Measurements from ENCODE around the gene RPUSD1.

Gene RPUSD1

DNA sequence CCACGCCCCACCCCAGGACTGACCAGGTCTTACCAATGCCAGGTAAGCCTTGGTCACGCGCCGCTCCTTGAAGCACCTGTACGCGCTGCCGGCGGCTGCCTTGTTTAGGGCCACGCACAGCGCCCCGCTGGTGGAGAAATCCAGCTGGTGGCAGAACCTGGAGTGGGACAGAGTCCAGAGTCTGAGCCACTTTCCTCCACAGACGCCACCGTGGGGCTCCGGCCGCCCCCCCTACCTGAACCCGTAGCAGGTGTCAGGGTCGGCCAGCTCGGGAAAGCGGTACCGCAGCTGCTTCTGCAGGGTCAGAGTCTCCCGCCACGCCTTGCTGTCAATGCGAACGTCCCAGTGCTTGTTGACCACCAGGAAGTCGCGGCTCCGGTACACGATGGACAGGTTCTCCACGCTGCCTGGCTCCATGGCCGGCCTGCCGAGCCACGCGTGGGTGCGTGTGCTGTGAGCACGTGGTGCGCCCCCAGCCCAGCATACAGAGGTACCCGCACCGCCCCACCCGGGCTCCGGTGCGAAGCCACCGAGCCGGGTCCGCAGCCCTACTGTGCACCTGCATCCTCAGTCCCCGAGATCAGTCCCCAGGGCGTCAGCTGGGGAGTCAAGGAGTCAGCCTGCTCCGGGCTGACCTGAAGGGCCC is 737 bp downstream of the RPUSD1 start:
- TF ChIP-seq, protein P1, sequence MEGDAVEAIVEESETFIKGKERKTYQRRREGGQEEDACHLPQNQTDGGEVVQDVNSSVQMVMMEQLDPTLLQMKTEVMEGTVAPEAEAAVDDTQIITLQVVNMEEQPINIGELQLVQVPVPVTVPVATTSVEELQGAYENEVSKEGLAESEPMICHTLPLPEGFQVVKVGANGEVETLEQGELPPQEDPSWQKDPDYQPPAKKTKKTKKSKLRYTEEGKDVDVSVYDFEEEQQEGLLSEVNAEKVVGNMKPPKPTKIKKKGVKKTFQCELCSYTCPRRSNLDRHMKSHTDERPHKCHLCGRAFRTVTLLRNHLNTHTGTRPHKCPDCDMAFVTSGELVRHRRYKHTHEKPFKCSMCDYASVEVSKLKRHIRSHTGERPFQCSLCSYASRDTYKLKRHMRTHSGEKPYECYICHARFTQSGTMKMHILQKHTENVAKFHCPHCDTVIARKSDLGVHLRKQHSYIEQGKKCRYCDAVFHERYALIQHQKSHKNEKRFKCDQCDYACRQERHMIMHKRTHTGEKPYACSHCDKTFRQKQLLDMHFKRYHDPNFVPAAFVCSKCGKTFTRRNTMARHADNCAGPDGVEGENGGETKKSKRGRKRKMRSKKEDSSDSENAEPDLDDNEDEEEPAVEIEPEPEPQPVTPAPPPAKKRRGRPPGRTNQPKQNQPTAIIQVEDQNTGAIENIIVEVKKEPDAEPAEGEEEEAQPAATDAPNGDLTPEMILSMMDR (IDR thresholded peaks at IDR 0.05; ENCODE audit: low read depth, low read length, missing control alignments) = no peak
- DNase-seq = no peak
- peaks cover 16% of the 10 kb centered on the region for H3K36me3 ChIP-seq (replicated peaks)
- in situ Hi-C loops (cut with HindIII; ENCODE audit: low pct_ligation_motif_present, low sequenced_read_pairs) = no loop called here
- no peak overlapping the region for H3K27ac ChIP-seq
- H3K4me3 ChIP-seq (ENCODE audit: low read depth, low read length) = peak overlapping the region; percentile 89
- H3K27me3 ChIP-seq (replicated peaks) = no peaks in the 10 kb centered on the region

DNA sequence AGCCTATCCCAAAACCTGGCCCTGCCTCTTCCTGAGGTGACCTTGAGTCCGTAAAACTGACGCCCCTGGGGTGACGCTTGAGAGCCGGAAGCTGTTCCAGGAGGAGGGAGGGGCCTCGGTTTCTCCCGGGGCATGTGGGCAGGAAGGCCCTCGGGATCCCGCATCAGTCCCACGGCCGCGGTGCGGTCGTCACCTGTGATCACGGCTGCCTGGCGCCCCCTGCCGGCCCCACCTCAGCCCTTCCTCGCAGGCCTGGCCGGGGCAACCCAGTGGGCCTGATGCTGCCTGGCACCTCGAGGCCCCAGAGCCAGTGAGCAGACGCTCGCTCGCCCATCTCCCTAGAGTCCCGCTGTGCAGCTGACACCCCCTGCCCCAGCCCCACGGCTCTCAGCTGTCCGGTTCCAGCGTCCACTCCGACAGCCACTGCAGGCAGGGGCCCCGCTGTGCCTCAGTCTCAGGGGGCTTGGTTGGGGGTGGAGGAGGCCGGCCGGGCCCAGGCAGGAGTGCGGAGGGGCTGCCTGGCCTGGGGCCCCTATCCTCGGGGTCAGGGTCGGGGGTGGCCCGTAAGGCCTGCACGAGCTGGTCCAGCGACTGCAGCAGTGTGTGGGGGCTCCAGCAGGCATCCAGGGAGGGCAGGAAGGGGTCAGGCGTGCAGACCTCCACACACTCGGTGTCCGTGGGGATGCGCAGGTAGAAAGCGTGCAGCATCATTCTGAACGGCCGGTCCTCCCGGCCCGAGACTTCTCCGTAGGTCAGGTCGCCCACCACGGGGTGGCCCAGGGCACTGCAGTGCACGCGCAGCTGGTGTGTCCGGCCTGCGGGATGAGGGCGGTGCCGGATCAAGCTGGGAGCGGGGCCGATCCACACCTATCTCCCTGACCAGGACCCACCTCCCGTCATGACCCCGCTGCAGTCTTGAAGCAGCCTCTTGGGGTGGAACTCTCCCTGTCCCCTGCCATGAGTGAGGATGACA is 2.3 kb downstream of the RPUSD1 start:
- H3K4me3 ChIP-seq (ENCODE audit: low read depth, low read length) = no peak overlapping the region
- peak; percentile 27 for DNase-seq

DNA sequence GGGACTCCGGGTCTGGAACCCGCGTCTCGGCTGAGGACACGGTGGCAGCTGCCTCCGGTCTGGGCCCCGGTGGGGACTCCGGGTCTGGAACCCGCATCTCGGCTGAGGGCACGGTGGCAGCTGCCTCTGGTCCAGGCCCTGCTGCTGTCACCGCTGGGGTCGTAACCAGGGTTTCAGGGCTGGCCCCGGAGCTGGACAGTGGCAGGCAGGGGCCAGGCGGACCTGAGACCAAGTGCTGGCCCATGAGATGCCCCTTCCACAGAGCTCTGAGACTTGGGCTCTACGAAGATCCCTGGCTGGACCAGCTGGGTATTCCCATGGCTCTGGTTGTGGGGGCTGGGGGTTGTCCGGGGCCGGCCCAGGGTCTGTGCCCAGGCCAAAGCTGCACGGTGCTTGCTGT is 3.8 kb downstream of the RPUSD1 start:
- in situ Hi-C loops (cut with HindIII; ENCODE audit: low pct_ligation_motif_present, low sequenced_read_pairs) = no loop called here
- Histone ChIP-seq H3K27me3 (replicated peaks) (no peaks in the 10 kb centered on the region), H3K4me3 (ENCODE audit: low read depth, low read length) (no peak overlapping the region), H3K36me3 (replicated peaks) (peaks cover 16% of the 10 kb centered on the region), H3K27ac (no peak overlapping the region)
- DNase-seq = no peak
- TF ChIP-seq, protein P1 (IDR thresholded peaks at IDR 0.05; ENCODE audit: low read depth, low read length, missing control alignments) = no peak

More for the DNA sequence above, 2.3 kb downstream of the RPUSD1 start:
- peaks cover 16% of the 10 kb centered on the region for H3K36me3 ChIP-seq (replicated peaks)
- TF ChIP-seq, protein P1 (IDR thresholded peaks at IDR 0.05; ENCODE audit: low read depth, low read length, missing control alignments) = peak; percentile 76
- H3K27me3 ChIP-seq (replicated peaks) = no peaks in the 10 kb centered on the region
- in situ Hi-C loops (cut with HindIII; ENCODE audit: low pct_ligation_motif_present, low sequenced_read_pairs) = no loop called here
- no peak overlapping the region for H3K27ac ChIP-seq

DNA sequence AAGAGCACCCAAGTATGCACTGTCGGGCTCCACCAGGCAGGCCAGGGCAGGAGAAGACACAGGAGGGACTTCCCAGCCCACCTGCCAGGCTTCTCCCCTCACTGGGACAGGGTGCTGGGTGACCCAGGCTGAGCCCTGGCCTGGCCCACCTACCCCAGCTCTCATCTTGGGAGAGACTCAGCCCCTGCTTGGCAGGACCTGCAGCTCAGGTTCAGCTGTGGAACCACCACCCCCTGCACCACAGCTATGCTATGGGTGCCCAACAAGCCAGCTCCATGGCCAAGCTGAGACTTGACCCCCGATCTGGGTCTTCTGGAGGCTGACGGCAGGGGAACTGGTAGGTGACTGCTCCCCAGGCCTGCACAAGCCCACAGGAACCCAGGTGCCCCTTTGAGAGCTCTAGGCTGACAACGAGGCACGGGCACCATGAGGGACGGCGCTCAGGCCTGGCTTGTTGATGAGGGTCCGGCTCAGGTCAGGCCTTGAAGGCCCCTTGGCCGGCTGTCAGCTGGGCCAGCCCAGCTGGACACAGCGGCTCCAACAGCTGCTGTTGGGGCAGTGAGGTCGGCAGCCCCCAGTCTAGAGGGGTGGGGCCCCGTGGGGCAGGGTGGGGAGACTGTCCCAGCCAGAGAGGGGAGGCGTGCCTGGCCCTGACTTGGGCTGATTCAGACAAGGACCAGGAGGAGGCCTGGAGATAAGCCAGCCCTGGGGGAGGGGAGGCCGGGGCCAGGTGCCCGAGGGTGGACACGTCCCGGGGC is 4.6 kb downstream of the RPUSD1 start:
- H3K27ac ChIP-seq = no peak overlapping the region
- in situ Hi-C loops (cut with HindIII; ENCODE audit: low pct_ligation_motif_present, low sequenced_read_pairs) = no loop called here
- DNase-seq = no peak

DNA sequence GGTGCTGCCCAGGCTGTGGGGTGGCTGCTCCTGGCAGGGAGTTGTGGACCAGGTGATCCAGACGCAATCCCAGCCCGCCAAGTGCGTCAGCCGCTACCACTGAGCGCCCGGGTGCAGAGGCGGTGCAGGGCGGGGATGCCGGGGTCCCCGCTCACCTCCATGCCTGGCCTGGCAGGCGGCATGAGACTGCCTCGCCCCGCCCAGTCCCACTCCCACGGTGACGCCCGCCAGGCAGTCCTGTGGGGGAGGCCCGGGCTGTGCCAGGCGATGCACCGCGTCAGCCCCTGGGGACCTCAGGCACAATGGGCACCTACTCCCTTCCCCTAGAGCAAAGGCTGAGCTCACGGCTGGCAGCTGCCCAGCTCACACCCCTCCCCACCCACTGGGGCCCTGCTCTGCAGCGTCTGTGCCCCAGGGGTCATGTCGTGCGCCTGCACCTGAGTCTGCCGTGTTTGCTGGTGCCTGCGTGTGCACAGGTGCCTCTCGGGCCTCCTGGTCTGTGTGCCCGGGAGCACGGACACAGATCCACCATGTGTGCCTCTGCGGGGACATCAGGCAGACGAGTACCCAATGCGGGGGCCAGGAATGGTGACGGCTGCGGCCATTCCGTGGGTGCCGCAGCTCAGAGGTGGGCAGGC is 5.3 kb downstream of the RPUSD1 start:
- in situ Hi-C loops (cut with HindIII; ENCODE audit: low pct_ligation_motif_present, low sequenced_read_pairs) = no loop called here
- TF ChIP-seq, protein P1 (IDR thresholded peaks at IDR 0.05; ENCODE audit: low read depth, low read length, missing control alignments) = no peak
- Histone ChIP-seq H3K27ac (no peak overlapping the region), H3K27me3 (replicated peaks) (no peaks in the 10 kb centered on the region), H3K4me3 (ENCODE audit: low read depth, low read length) (no peak overlapping the region), H3K36me3 (replicated peaks) (peaks cover 14% of the 10 kb centered on the region)
- DNase-seq = no peak

More for the DNA sequence above, 4.6 kb downstream of the RPUSD1 start:
- Histone ChIP-seq H3K36me3 (replicated peaks) (peaks cover 16% of the 10 kb centered on the region), H3K4me3 (ENCODE audit: low read depth, low read length) (no peak overlapping the region), H3K27me3 (replicated peaks) (no peaks in the 10 kb centered on the region)
- TF ChIP-seq, protein P1 (IDR thresholded peaks at IDR 0.05; ENCODE audit: low read depth, low read length, missing control alignments) = no peak

Data from brain microvascular endothelial cell (primary cell).